HepG2 (cell line): ENCODE measurements around the gene ARMC10. TPM values are rescaled to one million over a fixed set of nuclear protein-coding genes. Genes with fewer than 3 reads are reported as not detected.

Source experiments
- NCOA1 ChIP-seq: sonication (generic); formaldehyde crosslinking; IDR thresholded peaks from 2 replicates; pipeline ENCODE4 v1.9.0; 2021; ENCODE audit warnings: missing genetic modification reagents
- TBX3 ChIP-seq: fragments of 450-650 bp; IDR thresholded peaks from 2 replicates; pipeline ENCODE4 v1.6.1; 2017; ENCODE audit warnings: antibody characterized with exemption, mild to moderate bottlenecking, inconsistent platforms, borderline replicate concordance
- TMF1 ChIP-seq: sonication (generic); formaldehyde crosslinking; IDR thresholded peaks from 2 replicates; pipeline ENCODE4 v1.8.1; 2022; ENCODE audit warnings: low read depth, missing genetic modification reagents
- TRAFD1 ChIP-seq: sonication (generic); formaldehyde crosslinking; IDR thresholded peaks from 2 replicates; pipeline ENCODE4 v1.5.1; 2020; ENCODE audit warnings: missing genetic modification reagents, mild to moderate bottlenecking, borderline replicate concordance
- ZNF264 ChIP-seq: sonication (generic); formaldehyde crosslinking; IDR thresholded peaks from 2 replicates; pipeline ENCODE4 v1.4.0; 2020; ENCODE audit warnings: missing genetic modification reagents
- ZNF614 ChIP-seq: IDR thresholded peaks from 2 replicates; pipeline ENCODE4 v1.6.1; 2018; ENCODE audit warnings: missing biosample characterization, missing genetic modification reagents, inconsistent platforms, borderline replicate concordance
- ZNF646 ChIP-seq: sonication (generic); formaldehyde crosslinking; IDR thresholded peaks from 2 replicates; pipeline ENCODE4 v1.9.0; 2021; ENCODE audit warnings: mild to moderate bottlenecking, missing genetic modification reagents
- polyA plus RNA-seq, 8 experiments: library from polyadenylated mRNA; depleted of rRNA in 3 of 8; stranded (reverse) in 7 of 8; unstranded in 1 of 8; fragments of >200 nt; fragmentation: Illumina TruSeq in 4 of 8; extraction: Trizol in 4 of 8; gene quantifications; 2 replicates each; pipeline versions ENCODE4 v1.2.1 to v1.2.3, GENCODE V29; 2011 to 2016; ENCODE audit warnings: low read depth in 4 of 8, missing spikeins in 1 of 8, mixed read lengths in 1 of 8; ENCODE audit not compliant: insufficient read depth in 1 of 8
- total RNA-seq, 5 experiments: library from RNA; depleted of rRNA; stranded (reverse); fragments of >200 nt; fragmentation: Illumina TruSeq; extraction: Trizol; gene quantifications; 2 replicates each; pipeline ENCODE4 v1.2.3, GENCODE V29; 2016; ENCODE audit warnings: low read depth in 1 of 5
- TF ChIP-seq, protein P1 (sequence below): IDR thresholded peaks from 2 replicates; pipeline ENCODE4 v1.6.1; 2016; ENCODE audit warnings: low read depth, missing genetic modification reagents, missing compliant biosample characterization
- TF ChIP-seq, protein P2 (sequence below): sonication (generic); formaldehyde crosslinking; IDR thresholded peaks from 2 replicates; pipeline ENCODE4 v1.4.0; 2020; ENCODE audit warnings: missing genetic modification reagents

The ARMC10 gene
- total and polyA plus RNA-seq, 2 of the 13 experiments (the other 11 are each of a cell fraction or from before 2014, with no cell fraction given), result 11.3 to 23.7 TPM

GRCh38 chr7:103074519-103075336, at the start of gene ARMC10, which contains the start of gene FBXL13 (continued):
- TF ChIP-seq, protein P1, sequence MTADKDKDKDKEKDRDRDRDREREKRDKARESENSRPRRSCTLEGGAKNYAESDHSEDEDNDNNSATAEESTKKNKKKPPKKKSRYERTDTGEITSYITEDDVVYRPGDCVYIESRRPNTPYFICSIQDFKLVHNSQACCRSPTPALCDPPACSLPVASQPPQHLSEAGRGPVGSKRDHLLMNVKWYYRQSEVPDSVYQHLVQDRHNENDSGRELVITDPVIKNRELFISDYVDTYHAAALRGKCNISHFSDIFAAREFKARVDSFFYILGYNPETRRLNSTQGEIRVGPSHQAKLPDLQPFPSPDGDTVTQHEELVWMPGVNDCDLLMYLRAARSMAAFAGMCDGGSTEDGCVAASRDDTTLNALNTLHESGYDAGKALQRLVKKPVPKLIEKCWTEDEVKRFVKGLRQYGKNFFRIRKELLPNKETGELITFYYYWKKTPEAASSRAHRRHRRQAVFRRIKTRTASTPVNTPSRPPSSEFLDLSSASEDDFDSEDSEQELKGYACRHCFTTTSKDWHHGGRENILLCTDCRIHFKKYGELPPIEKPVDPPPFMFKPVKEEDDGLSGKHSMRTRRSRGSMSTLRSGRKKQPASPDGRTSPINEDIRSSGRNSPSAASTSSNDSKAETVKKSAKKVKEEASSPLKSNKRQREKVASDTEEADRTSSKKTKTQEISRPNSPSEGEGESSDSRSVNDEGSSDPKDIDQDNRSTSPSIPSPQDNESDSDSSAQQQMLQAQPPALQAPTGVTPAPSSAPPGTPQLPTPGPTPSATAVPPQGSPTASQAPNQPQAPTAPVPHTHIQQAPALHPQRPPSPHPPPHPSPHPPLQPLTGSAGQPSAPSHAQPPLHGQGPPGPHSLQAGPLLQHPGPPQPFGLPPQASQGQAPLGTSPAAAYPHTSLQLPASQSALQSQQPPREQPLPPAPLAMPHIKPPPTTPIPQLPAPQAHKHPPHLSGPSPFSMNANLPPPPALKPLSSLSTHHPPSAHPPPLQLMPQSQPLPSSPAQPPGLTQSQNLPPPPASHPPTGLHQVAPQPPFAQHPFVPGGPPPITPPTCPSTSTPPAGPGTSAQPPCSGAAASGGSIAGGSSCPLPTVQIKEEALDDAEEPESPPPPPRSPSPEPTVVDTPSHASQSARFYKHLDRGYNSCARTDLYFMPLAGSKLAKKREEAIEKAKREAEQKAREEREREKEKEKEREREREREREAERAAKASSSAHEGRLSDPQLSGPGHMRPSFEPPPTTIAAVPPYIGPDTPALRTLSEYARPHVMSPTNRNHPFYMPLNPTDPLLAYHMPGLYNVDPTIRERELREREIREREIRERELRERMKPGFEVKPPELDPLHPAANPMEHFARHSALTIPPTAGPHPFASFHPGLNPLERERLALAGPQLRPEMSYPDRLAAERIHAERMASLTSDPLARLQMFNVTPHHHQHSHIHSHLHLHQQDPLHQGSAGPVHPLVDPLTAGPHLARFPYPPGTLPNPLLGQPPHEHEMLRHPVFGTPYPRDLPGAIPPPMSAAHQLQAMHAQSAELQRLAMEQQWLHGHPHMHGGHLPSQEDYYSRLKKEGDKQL (CRISPR knock-in tag), result no peak; the same call in 1 of the 2 replicates
- TF ChIP-seq TBX3, result no peak
- peak; percentile 90 for TF ChIP-seq TMF1
- TF ChIP-seq ZNF646, result no peak
- TF ChIP-seq TRAFD1 (CRISPR knock-in tag), result no peak
- TF ChIP-seq ZNF614 (CRISPR knock-in tag), result peak; percentile 25; the same call in 1 of the 2 replicates
- TF ChIP-seq, protein P2, sequence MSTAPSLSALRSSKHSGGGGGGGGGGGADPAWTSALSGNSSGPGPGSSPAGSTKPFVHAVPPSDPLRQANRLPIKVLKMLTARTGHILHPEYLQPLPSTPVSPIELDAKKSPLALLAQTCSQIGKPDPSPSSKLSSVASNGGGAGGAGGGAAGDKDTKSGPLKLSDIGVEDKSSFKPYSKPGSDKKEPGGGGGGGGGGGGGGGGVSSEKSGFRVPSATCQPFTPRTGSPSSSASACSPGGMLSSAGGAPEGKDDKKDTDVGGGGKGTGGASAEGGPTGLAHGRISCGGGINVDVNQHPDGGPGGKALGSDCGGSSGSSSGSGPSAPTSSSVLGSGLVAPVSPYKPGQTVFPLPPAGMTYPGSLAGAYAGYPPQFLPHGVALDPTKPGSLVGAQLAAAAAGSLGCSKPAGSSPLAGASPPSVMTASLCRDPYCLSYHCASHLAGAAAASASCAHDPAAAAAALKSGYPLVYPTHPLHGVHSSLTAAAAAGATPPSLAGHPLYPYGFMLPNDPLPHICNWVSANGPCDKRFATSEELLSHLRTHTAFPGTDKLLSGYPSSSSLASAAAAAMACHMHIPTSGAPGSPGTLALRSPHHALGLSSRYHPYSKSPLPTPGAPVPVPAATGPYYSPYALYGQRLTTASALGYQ, result no peak
- 0 out of 2 replicates have a peak, but pooled peaks have one; percentile 27 for TF ChIP-seq NCOA1 (CRISPR knock-in tag)
- 0 out of 2 replicates have a peak, but pooled peaks have one; percentile 29 for TF ChIP-seq ZNF264 (CRISPR knock-in tag)
